Measurements from ENCODE around the gene TCAP. TPM values are rescaled to one million over a fixed set of nuclear protein-coding genes. Genes with fewer than 3 reads are reported as not detected.

The TCAP gene
- total and polyA plus RNA-seq, 2 experiments from 2014 or later = 0.61 to 2.1 TPM

- H3K79me2 ChIP-seq (replicated peaks; ENCODE audit: insufficient read depth) = no peaks in the 10 kb centered on the region
- Mint-ChIP-seq H3K36me3 (ENCODE audit: low read depth) (peaks cover 24% of the 10 kb centered on the region), H3K9me3 (no peaks in the 10 kb centered on the region; the same call in 2 of the 3 replicates), H3K27me3 (ENCODE audit: insufficient read depth, low read depth, poor library complexity) (peaks cover 8% of the 10 kb centered on the region), H3K4me3 (no peak overlapping the region), H3K4me1 (peaks cover 41% of the 10 kb centered on the region), H3K27ac (no peak overlapping the region)
- no peak overlapping the region for H2AFZ ChIP-seq
- no peak for TF ChIP-seq REST (IDR thresholded peaks at IDR 0.05; ENCODE audit: unreplicated experiment)
- no peak for DNase-seq (ENCODE audit: low spot score)
- H3K36me3 ChIP-seq (ENCODE audit: insufficient read depth) = no peaks in the 10 kb centered on the region
- H4K20me1 ChIP-seq (replicated peaks; ENCODE audit: insufficient read depth) = peaks cover 7% of the 10 kb centered on the region; the same call in 1 of the 2 replicates
- no peak overlapping the region for H3K4me3 ChIP-seq
- no peak overlapping the region for H3K27ac ChIP-seq (ENCODE audit: low read depth)
- no peaks in the 10 kb centered on the region for H3K27me3 ChIP-seq (ENCODE audit: insufficient read depth)
- ATAC-seq = no peak
- H3K9me2 ChIP-seq (ENCODE audit: insufficient read depth) = no peaks in the 10 kb centered on the region
- peaks cover 8% of the 10 kb centered on the region for H3K4me1 ChIP-seq (ENCODE audit: insufficient read depth)
- H3K4me2 ChIP-seq = no peak overlapping the region
- H3F3A ChIP-seq (replicated peaks; ENCODE audit: low read depth) = peaks cover 4% of the 10 kb centered on the region; the same call in 1 of the 2 replicates
Measured at GRCh38 chr17:39658760-39659159, 6.4 kb upstream of the TCAP start.

GRCh38 chr17:39659279-39660010 is 5.7 kb upstream of the TCAP start:
- H4K20me1 ChIP-seq (replicated peaks; ENCODE audit: insufficient read depth) = peaks cover 4% of the 10 kb centered on the region; the same call in 1 of the 2 replicates
- ATAC-seq (no peak), DNase-seq (ENCODE audit: low spot score) (no peak)
- no peaks in the 10 kb centered on the region for H3K27me3 ChIP-seq (ENCODE audit: insufficient read depth)
- H3K4me2 ChIP-seq = no peak overlapping the region
- H3K36me3 Mint-ChIP-seq (ENCODE audit: low read depth) = peaks cover 24% of the 10 kb centered on the region
- no peak overlapping the region for H2AFZ ChIP-seq
- peaks cover 14% of the 10 kb centered on the region for H3K4me1 ChIP-seq (ENCODE audit: insufficient read depth)
- no peaks in the 10 kb centered on the region for H3K79me2 ChIP-seq (replicated peaks; ENCODE audit: insufficient read depth)
- no peaks in the 10 kb centered on the region for H3K9me2 ChIP-seq (ENCODE audit: insufficient read depth)
- H3K27ac Mint-ChIP-seq = no peak overlapping the region
- H3F3A ChIP-seq (replicated peaks; ENCODE audit: low read depth) = peaks cover 5% of the 10 kb centered on the region
- peaks cover 8% of the 10 kb centered on the region for H3K27me3 Mint-ChIP-seq (ENCODE audit: insufficient read depth, low read depth, poor library complexity)
- H3K27ac ChIP-seq (ENCODE audit: low read depth) = no peak overlapping the region
- no peak overlapping the region for H3K4me3 Mint-ChIP-seq
- H3K9me3 Mint-ChIP-seq = no peaks in the 10 kb centered on the region; the same call in 2 of the 3 replicates
- H3K4me3 ChIP-seq = no peak overlapping the region
- H3K4me1 Mint-ChIP-seq = peaks cover 43% of the 10 kb centered on the region
- TF ChIP-seq CREB1 (CRISPR knock-in tag; IDR thresholded peaks at IDR 0.05; ENCODE audit: low read depth) (no peak), REST (IDR thresholded peaks at IDR 0.05; ENCODE audit: unreplicated experiment) (no peak), ZNF331 (CRISPR knock-in tag; IDR thresholded peaks at IDR 0.05; ENCODE audit: low read depth) (no peak), JUNB (IDR thresholded peaks at IDR 0.05; ENCODE audit: unreplicated experiment) (no peak), CTCF (conservative IDR thresholded peaks at IDR 0.05; ENCODE audit: low read depth in 2 of 2) (no peak), EZH2 (IDR thresholded peaks at IDR 0.05; ENCODE audit: low read depth, unreplicated experiment) (no peak), POLR2AphosphoS5 (IDR thresholded peaks at IDR 0.05; ENCODE audit: low read depth) (no peak), NANOG (IDR thresholded peaks at IDR 0.05; ENCODE audit: borderline replicate concordance) (no peak)
- no peaks in the 10 kb centered on the region for H3K36me3 ChIP-seq (ENCODE audit: insufficient read depth)
